ENCODE results near the gene ANKRD40CL.
"Not testable (repeated sequence)": the region's sequence is repeated elsewhere in the genome, so short reads cannot be mapped to it uniquely, and the experiment has no call there.

The ANKRD40CL gene

GRCh38 chr17:50767446-50767845 is at the start of gene ANKRD40CL:
Gene ANKRD40CL (minus strand): TSS chr17:50767518. CDS start chr17:50766913, 605 bp downstream.
- DNase-seq (ENCODE audit: low read depth in 1 of 2, low spot score in 1 of 2) = no peak

- no peak for DNase-seq (ENCODE audit: low read depth in 1 of 2, low spot score in 1 of 2)
These were observed 49.0 kb upstream of the ANKRD40CL start for GRCh38 chr17:50816271-50816670.

DNA sequence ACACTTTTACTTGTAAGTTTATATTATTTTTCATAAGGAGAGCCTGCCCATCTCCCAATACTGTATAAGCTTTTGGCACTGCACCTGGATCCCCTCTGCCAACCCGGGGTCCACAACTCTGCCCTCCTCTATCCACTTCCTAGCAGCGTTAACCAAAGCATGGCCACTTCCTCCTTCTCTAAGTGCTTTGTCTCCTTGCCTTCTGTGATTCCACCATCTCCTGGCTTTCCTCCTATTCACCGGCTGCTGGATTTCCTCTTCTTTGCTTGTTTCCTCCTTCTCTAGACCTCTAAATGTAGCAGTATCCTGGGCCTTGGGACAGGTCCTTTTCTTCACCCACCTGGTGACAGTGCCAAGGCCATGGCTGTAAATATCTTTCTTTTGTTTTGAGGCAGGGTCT is 48.1 kb upstream of the ANKRD40CL start:
- no peak for DNase-seq (ENCODE audit: low read depth in 1 of 2, low spot score in 1 of 2)

DNA sequence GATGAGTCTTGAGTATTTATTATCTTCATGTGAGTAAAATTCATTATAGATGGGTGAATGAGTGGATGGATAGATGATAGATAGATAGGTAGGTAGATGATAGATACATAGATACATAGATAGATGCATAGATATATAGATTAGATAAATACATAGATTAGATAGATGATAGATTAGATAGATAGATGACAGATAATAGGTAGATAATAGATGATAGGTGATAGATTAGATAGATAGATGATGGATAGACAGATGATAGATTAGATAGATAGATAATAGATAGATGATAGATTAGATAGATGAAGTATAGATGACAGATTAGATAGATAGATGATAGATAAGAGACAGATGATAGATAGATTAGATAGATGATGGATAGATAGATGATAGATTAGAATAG is 46.3 kb upstream of the ANKRD40CL start:
- no peak for DNase-seq (ENCODE audit: low read depth in 1 of 2, low spot score in 1 of 2)

DNA sequence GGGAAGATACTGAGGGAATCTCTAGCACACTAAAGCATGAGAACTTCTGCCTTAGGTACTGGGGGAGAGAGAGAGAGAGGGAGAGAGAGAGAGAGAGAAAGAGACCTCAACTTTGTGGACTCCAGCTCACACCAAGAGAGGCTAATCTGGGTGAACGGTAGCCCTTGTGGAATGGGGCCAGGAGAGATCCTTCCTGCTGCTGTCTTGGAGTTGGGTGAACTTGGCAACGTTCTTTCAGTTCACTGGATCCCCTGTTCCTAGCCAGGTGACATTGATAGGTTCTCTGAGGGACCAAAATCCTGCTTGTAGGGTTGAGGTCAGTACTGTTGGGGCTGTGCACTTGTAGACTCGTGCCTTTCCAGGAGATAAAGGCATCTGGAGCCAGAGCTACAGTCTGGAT is 41.6 kb upstream of the ANKRD40CL start:
- no peak for DNase-seq (ENCODE audit: low read depth in 1 of 2, low spot score in 1 of 2)

GRCh38 chr17:50808413-50808812 is 41.1 kb upstream of the ANKRD40CL start:
- DNase-seq (ENCODE audit: low read depth in 1 of 2, low spot score in 1 of 2) = no peak

DNA sequence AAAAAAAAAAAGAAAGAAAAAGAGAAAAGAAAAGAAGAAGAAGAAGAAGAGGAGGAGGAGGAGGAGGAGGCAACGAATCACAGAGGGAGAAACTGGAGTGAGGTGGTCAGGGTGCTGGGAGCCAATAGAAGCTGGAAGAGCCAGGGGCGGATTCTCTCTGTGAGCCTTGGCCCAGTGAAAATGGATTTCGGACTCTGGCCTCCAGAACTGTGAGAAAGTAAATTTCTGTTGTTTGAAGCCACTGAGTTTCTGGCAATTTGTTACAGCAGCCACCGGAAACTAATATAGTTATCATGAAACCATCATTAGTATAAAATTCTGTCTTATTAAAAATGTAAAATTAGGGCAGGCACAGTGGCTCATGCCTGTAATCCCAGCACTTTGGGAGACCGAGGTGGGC is 40.4 kb upstream of the ANKRD40CL start:
- no peak for DNase-seq (ENCODE audit: low read depth in 1 of 2, low spot score in 1 of 2)

DNA sequence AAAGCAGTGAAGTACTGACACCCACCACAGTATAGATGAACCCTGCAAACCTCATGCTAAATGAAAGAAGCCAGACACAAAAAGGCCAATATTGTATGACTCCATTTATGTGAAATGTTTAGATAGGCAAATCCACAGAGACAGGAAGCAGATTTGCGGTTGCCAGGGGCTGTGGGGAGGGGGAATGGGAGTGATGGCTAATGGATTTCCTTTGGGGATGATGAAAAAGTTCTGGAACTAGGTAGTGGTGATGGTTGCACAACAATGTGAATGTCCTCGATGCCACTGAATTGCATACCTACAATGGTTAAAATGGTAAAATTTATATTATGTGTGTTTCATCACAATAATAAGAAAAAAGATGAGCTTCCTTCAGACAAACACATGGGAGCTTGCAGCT is 39.7 kb upstream of the ANKRD40CL start:
- no peak for DNase-seq (ENCODE audit: low read depth in 1 of 2, low spot score in 1 of 2)

- no peak for DNase-seq (ENCODE audit: low read depth in 1 of 2, low spot score in 1 of 2)
These were observed 38.9 kb upstream of the ANKRD40CL start for GRCh38 chr17:50806141-50806643.

- DNase-seq (ENCODE audit: low read depth in 1 of 2, low spot score in 1 of 2) = no peak
These were observed 38.2 kb upstream of the ANKRD40CL start for GRCh38 chr17:50805486-50805885.

DNA sequence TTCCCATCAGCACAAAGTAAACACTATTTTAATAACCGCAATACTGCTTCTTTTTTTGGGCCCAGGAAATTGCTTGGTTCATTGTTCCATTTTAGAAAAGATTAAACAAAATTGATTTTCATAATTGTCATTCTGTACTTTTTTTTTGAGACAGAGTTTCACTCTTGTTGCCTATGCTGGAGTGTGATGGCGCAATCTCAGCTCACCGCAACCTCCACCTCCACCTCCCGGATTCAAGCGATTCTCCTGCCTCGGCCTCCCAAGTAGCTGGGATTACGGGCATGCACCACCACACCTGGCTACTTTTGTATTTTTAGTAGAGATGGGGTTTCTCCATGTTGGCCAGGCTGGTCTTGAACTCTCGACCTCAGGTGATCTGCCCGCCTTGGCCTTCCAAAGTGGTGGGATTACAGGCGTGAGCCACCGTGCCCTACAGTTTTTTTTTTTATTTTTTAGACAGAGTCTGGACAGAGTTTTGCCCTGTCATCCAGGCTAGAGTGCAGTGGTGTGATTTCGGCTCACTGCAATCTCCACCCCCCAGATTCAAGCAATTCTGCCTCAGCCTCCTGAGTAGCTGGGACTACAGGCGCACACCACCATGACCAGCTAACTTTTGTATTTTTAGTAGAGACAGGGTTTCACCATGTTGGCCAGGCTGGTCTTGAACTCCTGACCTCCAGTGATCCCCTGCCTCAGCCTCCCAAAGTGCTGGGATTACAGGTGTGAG is 37.6 kb upstream of the ANKRD40CL start:
- not testable (repeated sequence) for DNase-seq (ENCODE audit: low read depth in 1 of 2, low spot score in 1 of 2)

GRCh38 chr17:50803676-50804075 is 36.4 kb upstream of the ANKRD40CL start:
- no peak for DNase-seq (ENCODE audit: low read depth in 1 of 2, low spot score in 1 of 2)

GRCh38 chr17:50802609-50803571 is 35.6 kb upstream of the ANKRD40CL start:
- no peak for DNase-seq (ENCODE audit: low read depth in 1 of 2, low spot score in 1 of 2)

DNA sequence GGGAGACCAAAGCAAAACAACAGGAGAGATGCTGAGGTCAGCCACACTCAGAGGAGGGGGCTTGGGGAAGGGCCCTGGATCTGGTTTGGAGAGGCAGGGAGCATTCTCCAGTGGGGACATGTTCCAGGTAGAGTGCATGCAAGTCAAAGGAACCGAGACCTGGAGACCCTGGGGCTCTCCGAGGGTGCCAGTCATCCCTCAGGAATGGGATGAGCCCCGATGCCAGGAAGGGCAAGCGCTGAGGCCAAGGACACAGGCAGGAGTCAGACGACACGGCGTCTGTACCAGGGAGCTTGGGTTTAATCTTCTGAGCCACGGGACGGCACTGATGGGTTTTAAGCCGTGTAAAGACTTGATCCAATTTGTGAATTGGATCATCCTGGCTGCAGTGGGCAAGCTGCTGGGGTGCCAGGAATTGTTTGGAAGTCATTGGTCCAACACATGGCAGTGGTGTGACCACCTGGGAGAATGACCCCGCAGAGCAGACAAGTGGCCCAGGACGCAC is 32.9 kb upstream of the ANKRD40CL start:
- no peak for DNase-seq (ENCODE audit: low read depth in 1 of 2, low spot score in 1 of 2)

DNA sequence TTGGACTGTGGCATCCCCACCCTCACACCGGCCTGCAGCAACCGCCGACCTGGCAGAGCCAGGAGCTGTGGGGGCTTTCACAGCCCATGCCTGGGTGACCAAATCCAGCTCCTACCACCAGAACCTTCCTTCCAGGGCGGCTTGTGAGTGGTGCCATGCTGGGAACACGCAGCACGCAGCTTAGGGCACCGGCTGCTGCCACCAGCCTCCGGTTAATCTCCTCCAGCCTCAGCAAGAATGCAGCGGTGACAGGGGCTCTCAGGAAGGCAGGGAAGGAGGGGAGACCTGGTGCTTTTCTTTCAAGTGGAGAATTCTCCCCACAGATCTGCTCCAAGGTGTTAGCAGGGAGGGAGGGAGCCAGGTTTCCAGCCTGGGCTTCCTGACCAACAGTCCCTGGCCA is 32.3 kb upstream of the ANKRD40CL start:
- no peak for DNase-seq (ENCODE audit: low read depth in 1 of 2, low spot score in 1 of 2)

DNA sequence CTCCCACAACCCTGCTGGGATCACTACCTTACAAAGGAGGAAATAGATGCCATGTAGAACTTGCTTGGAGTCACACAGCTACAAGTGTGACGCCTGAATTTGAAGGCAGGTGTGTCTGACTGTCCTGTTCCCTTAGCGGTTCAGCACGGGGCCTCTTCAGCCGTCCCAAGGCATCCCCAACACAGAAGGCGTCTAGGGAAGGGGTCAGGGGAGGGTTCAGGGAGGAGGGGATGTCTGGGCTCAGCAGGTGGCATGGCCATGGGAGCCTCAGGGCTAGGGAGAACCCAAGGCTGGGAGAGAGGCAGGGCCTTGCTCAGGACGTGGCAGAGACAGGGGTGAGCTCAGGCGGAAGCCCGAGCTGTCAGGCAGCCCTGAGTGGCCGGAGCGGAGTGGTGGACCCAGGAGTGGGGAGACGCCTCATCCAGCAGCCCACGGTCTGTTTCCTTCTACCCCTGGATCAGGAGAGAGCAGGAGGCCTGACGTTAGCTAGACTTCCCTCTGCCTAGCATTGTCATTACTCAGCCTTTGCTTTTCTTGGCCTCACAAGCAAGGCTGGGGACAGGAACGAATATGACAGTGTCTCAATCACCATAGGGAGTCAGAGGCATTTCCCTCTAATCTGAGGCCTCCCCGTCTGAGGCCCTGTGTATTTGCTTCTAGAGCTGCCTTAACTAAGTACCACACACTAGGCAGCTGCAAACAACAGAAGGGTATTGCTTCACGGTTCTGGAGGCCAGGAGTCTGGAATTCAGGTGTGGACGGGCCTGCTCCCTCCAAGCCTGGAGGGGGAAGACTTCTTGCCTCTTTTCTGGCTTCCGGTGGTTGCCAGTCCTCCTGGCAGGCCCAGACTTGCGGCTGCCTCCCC is 31.3 kb upstream of the ANKRD40CL start:
- DNase-seq (ENCODE audit: low read depth in 1 of 2, low spot score in 1 of 2) = no peak

GRCh38 chr17:50797135-50797810 is 30.0 kb upstream of the ANKRD40CL start:
- DNase-seq (ENCODE audit: low read depth in 1 of 2, low spot score in 1 of 2) = no peak

GRCh38 chr17:50794361-50794760 is 27.0 kb upstream of the ANKRD40CL start:
- DNase-seq (ENCODE audit: low read depth in 1 of 2, low spot score in 1 of 2) = no peak

DNA sequence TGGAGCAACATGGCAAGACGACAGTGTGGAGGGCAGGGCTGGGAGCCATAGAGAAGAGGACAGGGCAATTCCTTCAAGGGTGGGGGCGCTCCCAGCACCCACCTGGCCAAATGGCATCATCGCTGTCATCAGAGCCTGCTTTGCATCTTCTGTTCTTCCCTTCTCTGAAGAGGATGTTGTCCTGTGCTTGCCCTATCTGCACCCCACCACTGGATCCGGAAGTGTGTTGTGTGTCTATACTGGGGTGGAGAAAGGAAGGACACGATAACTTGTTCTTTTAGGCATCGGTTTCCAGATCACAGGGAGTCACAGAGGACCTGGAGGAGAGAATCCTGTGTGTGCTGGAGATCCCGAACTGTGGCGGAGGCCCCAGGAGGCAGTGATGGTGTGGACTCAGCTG is 25.7 kb upstream of the ANKRD40CL start:
- no peak for DNase-seq (ENCODE audit: low read depth in 1 of 2, low spot score in 1 of 2)

GRCh38 chr17:50792132-50792531 is 24.8 kb upstream of the ANKRD40CL start:
- no peak for DNase-seq (ENCODE audit: low read depth in 1 of 2, low spot score in 1 of 2)
